ENCODE data around the gene MLPH. TPM values are rescaled to one million over a fixed set of nuclear protein-coding genes. Genes with fewer than 3 reads are reported as not detected.

Gene MLPH
- total and polyA plus RNA-seq, 12 donors = 9.7 to 60.0 (median 40.8) TPM

DNA sequence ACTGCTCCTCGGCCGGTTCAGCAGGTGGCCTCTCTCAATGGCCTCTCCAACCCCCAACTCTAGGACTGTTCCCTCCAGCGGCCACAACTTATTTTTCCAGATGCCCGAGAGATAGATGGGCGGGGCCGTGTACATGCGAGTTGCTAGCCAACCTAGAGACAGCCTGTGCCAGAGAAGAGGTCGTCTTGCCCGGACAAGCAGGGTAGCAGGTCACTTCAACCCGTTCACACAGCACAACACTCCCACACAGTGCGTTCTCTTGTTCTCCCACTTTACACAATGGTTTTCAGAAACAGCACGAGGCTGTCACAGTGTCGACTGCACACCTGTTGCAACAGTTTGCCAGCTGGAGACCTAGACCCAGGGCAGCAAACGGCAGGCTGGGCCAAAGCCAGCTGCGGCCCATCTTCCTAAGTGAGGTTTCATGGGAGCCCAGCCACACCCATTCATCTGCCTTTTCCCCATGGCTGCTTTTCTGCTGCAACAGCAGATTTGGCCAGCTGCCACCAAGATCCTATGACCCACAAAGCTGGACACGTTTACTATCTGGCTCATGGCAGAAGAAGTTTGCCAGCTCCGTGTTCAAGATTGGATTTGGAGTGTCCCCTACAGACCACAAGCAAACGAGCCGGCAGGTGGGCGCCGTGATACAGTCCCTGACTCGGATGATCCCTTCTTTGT is 72.0 kb downstream of the MLPH start:
- Histone ChIP-seq H3K4me1 (peaks cover 0 to 12% (median 9%) of the 10 kb centered on the region in 9 donors), H3K27me3 (peaks cover 0 to 7% (median 0%) of the 10 kb centered on the region in 7 donors), H3K9me3 (peaks cover 0 to 21% (median 11%) of the 10 kb centered on the region in 11 donors), H3K27ac (no peak overlapping the region), H3K36me3 (peaks cover 0 to 9% (median 0%) of the 10 kb centered on the region in 9 donors), H3K4me3 (no peak overlapping the region)
- DNase-seq = peak; percentile 44 to 49
- peak in 6 of 8 donors; percentile 15 to 69 (median 65) for ATAC-seq
- intact Hi-C loops (cut with DNase I) = no loop called here
- TF ChIP-seq, protein P1, sequence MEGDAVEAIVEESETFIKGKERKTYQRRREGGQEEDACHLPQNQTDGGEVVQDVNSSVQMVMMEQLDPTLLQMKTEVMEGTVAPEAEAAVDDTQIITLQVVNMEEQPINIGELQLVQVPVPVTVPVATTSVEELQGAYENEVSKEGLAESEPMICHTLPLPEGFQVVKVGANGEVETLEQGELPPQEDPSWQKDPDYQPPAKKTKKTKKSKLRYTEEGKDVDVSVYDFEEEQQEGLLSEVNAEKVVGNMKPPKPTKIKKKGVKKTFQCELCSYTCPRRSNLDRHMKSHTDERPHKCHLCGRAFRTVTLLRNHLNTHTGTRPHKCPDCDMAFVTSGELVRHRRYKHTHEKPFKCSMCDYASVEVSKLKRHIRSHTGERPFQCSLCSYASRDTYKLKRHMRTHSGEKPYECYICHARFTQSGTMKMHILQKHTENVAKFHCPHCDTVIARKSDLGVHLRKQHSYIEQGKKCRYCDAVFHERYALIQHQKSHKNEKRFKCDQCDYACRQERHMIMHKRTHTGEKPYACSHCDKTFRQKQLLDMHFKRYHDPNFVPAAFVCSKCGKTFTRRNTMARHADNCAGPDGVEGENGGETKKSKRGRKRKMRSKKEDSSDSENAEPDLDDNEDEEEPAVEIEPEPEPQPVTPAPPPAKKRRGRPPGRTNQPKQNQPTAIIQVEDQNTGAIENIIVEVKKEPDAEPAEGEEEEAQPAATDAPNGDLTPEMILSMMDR (IDR thresholded peaks at IDR 0.05) = no peak
- WGBS, 2 donors = 49 to 54% methylated on average over 22 of the region's 22 CpGs

DNA sequence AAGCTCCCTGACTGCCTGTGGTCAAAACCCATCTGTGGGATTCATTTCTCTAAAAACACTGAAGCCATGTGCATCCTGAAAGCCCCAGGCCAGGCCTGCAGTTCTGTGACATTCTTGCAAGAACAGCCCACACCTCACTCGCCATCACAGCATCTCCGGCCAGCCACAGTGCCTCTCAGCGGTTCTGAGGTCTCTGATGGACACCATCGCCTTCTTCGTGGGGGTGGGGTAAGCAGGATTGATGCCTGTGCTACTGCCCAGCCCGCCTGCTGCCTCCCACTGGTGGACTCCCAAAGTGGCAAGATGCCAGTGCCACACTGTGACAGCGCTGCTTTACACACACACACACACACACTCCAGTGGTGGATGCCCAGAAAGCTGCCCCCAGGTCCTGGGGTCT is 74.2 kb downstream of the MLPH start:
- Histone ChIP-seq H3K36me3 (no peaks in the 10 kb centered on the region), H3K4me3 (no peak overlapping the region), H3K27ac (no peak overlapping the region), H3K27me3 (peaks cover 0 to 20% (median 6%) of the 10 kb centered on the region in 7 donors), H3K4me1 (peaks cover 0 to 12% (median 9%) of the 10 kb centered on the region in 9 donors), H3K9me3 (peaks cover 0 to 3% (median 0%) of the 10 kb centered on the region in 11 donors)
- ATAC-seq (no peak), DNase-seq (no peak)
- WGBS, 2 donors = 93 to 95% methylated on average over 7 of the region's 7 CpGs
- intact Hi-C loops (cut with DNase I) = loop anchor here in 1 of 10 donors (10.0 kb wide), 1 partner anchor 436 kb away; no protein-coding TSS in a partner anchor
- TF ChIP-seq, protein P1 (IDR thresholded peaks at IDR 0.05) = no peak

DNA sequence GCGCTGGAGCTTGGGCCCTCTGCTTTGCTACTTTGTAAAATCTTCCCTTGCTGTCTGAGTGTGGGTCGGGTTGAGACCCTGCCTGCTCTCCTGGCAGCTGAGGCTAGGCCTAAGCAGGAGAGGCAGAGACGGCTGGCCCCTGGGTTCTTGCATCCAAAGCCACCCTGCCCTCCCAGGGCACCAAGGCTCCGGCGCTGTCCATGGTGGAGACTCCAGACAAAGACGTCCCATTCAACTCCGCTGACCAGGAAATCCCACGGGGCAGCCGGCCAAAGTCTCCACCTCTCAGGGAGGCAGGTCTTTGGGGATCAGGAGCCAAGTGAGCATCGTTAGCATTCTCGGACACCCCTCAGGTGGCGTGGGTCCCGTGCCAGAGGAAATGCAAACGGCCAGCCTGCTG is 76.8 kb downstream of the MLPH start:
- DNase-seq (no peak), ATAC-seq (no peak)
- H3K9me3 ChIP-seq = no peaks in the 10 kb centered on the region
- H3K27me3 ChIP-seq = peaks cover 0 to 23% (median 6%) of the 10 kb centered on the region in 7 donors
- no peaks in the 10 kb centered on the region for H3K36me3 ChIP-seq
- H3K4me1 ChIP-seq = peaks cover 0 to 9% (median 7%) of the 10 kb centered on the region in 9 donors
- intact Hi-C loops (cut with DNase I) = loop anchor here in 1 of 10 donors (10.0 kb wide), 1 partner anchor 439 kb away; no protein-coding TSS in a partner anchor
- TF ChIP-seq, protein P1 (IDR thresholded peaks at IDR 0.05) = no peak
- 18 to 20% methylated on average over 14 of the region's 14 CpGs for WGBS, 2 donors
- H3K27ac ChIP-seq = no peak overlapping the region
- no peak overlapping the region for H3K4me3 ChIP-seq

DNA sequence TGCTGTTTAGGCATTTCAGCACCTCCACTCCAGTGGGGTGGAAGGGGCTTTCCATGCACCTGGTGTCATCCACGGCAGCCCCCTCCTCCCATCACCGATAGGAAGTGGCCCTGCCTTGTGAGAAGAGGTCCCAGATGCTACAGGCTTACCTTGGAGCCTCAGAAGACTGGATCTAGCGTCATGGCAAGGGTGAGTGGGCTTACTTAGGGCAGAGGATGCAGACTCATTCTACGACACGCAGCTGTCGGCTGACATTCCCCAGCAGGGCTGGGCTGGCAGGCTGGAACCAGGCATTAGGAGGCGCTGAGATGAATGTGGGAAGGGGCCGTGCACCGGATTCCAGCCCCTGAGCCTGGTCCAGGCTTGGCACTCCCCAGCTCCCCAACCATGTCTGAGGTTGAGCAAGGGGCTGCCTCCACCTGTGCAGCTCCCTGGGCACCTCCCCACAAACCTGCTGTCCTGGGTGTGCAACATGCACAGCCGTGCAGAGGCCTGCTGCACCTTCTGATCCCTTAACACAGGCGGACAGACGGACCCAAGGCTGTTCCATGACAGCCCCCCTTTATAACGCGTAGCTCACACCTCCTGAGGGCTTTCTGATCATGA is 77.6 kb downstream of the MLPH start:
- no peaks in the 10 kb centered on the region for H3K36me3 ChIP-seq
- TF ChIP-seq, protein P1 (IDR thresholded peaks at IDR 0.05) = no peak
- H3K27ac ChIP-seq = no peak overlapping the region
- ATAC-seq (no peak), DNase-seq (no peak)
- intact Hi-C loops (cut with DNase I) = loop anchor here in 1 of 10 donors (10.0 kb wide), 1 partner anchor 440 kb away; no protein-coding TSS in a partner anchor
- 80% methylated on average over 14 of the region's 14 CpGs for WGBS, 2 donors
- H3K4me3 ChIP-seq = no peak overlapping the region
- no peaks in the 10 kb centered on the region for H3K9me3 ChIP-seq
- peaks cover 0 to 23% (median 6%) of the 10 kb centered on the region in 7 donors for H3K27me3 ChIP-seq
- peaks cover 0 to 1% (median 0%) of the 10 kb centered on the region in 9 donors for H3K4me1 ChIP-seq

Measured in heart right ventricle (tissue), 16 donors.